GM12891 (cell line): ENCODE measurements around the gene DENND4A.
"Not testable (repeated sequence)": the region's sequence is repeated elsewhere in the genome, so short reads cannot be mapped to it uniquely, and the experiment has no call there.

Experiments
- DNase-seq: peaks from one replicate; pipeline ENCODE4 v3.0.0; 2011; ENCODE audit warnings: low spot score; ENCODE audit not compliant: insufficient read length
- FAIRE-seq: peaks from 2 replicates; lab custom pipeline; 2011; peaks lifted over from hg19 to GRCh38; lab: Jason Lieb, UNC
- PAX5 ChIP-seq: IDR thresholded peaks from 2 replicates; pipeline ENCODE4 v1.6.1; 2011; ENCODE audit warnings: low read length, moderate library complexity, mild to moderate bottlenecking; ENCODE audit not compliant: insufficient read depth, severe bottlenecking
- POLR2A ChIP-seq: IDR thresholded peaks from 2 replicates; pipeline ENCODE4 v1.6.1; 2011; ENCODE audit warnings: low read depth, low read length, control low read depth
- POLR2AphosphoS5 ChIP-seq: IDR thresholded peaks from 2 replicates; pipeline ENCODE4 v1.6.1; 2011; ENCODE audit warnings: low read depth, low read length, control low read depth
- POU2F2 ChIP-seq: IDR thresholded peaks from 2 replicates; pipeline ENCODE4 v1.6.1; 2011; ENCODE audit warnings: low read depth, mild to moderate bottlenecking, control low read depth, low read length, moderate library complexity
- SPI1 ChIP-seq: IDR thresholded peaks from 2 replicates; pipeline ENCODE4 v1.6.1; 2011; ENCODE audit warnings: low read depth, low read length, control low read depth
- TAF1 ChIP-seq: IDR thresholded peaks from 2 replicates; pipeline ENCODE4 v1.6.1; 2011; ENCODE audit warnings: low read depth, low read length, control low read depth

The DENND4A gene

GRCh38 chr15:65758242-65758641 is 33.9 kb downstream of the DENND4A start:
- FAIRE-seq (no peak), DNase-seq (no peak)
- no peak for TF ChIP-seq POU2F2
- TF ChIP-seq TAF1 = no peak
- no peak for TF ChIP-seq SPI1
- TF ChIP-seq POLR2AphosphoS5 = no peak
- no peak for TF ChIP-seq POLR2A
- no peak for TF ChIP-seq PAX5

DNA sequence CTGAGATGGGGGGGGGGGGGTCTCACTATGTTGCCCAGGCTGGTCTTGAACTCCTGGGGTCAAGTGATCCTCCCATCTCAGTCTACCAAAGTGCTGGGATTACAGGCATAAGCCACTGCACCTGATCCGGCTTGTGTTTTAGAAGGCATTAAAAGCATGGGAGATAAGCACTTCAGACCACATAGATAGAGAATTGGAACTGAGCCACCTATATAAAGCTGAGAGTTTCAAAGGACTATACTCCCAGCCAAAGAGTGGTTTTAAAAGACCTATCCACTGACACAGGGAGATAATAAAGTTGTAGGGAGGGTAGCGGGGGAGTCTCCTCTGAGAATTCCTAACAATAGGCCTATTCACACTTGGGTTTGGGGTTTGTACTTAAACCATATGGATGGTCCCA is 34.8 kb downstream of the DENND4A start:
- no peak for TF ChIP-seq POLR2A
- no peak for TF ChIP-seq TAF1
- no peak for TF ChIP-seq PAX5
- no peak for TF ChIP-seq POLR2AphosphoS5
- FAIRE-seq = no peak
- no peak for DNase-seq

GRCh38 chr15:65752151-65752700 is 39.9 kb downstream of the DENND4A start:
- DNase-seq (no peak), FAIRE-seq (no peak)
- TF ChIP-seq POU2F2 = no peak

DNA sequence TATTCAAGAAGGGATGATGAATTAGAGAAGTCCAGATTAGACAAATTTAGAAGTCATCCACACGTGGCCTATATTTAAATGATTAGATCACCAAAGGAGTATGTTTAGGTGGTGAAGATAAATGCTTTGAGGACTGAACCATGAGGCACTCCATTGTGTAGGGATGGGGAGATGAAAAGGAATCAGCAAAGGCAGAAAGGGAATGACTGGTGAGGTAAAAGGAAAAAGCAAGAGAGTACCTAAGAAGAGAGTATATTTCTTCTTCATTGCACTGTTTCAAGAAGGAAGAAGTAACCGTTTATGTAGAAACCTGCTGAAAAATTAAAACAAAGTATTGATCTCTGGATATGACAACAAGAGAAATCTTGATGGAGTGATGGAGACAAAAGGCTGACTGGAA is 40.7 kb downstream of the DENND4A start:
- no peak for DNase-seq
- no peak for FAIRE-seq
- TF ChIP-seq TAF1 = no peak

- FAIRE-seq (no peak), DNase-seq (no peak)
- TF ChIP-seq POLR2A (no peak), POLR2AphosphoS5 (no peak), TAF1 (no peak), PAX5 (no peak), POU2F2 (no peak), SPI1 (no peak)
These were observed 44.8 kb downstream of the DENND4A start for GRCh38 chr15:65747265-65747664.

GRCh38 chr15:65743637-65744252 is 48.3 kb downstream of the DENND4A start:
- FAIRE-seq = no peak
- DNase-seq = no peak
- TF ChIP-seq TAF1 = no peak
- no peak for TF ChIP-seq POLR2A
- TF ChIP-seq PAX5 = no peak
- no peak for TF ChIP-seq SPI1
- no peak for TF ChIP-seq POLR2AphosphoS5
- no peak for TF ChIP-seq POU2F2

- DNase-seq = no peak
- FAIRE-seq = no peak
- no peak for TF ChIP-seq POLR2A
- TF ChIP-seq POLR2AphosphoS5 = no peak
- TF ChIP-seq PAX5 = no peak
- TF ChIP-seq POU2F2 = no peak
- no peak for TF ChIP-seq TAF1
- TF ChIP-seq SPI1 = no peak
These were observed 51.9 kb downstream of the DENND4A start for GRCh38 chr15:65740148-65740547.

DNA sequence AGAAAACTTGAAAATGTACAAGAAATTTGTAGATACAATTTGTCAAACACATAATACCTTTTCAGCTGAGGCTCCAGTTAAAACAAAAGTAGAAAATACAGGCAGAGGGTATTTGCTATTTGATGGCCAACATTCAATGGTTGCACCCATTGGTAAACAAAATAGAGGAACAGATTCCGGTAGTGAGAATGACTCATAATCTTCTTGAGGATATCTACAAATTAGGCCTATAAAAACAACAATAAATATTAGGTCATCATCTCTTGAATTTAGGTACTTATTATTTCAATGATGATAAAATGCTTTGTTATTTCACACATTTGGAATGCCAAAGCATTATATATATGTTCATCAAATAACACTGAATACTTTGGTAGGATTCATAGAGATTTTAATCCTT is 53.4 kb downstream of the DENND4A start:
- FAIRE-seq = no peak
- TF ChIP-seq PAX5 (no peak), SPI1 (0 out of 2 replicates have a peak, but pooled peaks have one; percentile 13)
- DNase-seq = no peak

GRCh38 chr15:65733599-65733998 is 58.5 kb downstream of the DENND4A start:
- not testable (repeated sequence) for FAIRE-seq

GRCh38 chr15:65732698-65733097 is 59.4 kb downstream of the DENND4A start:
- no peak for FAIRE-seq
- TF ChIP-seq POU2F2 = no peak
- DNase-seq = no peak

More at GRCh38 chr15:65733599-65733998, 58.5 kb downstream of the DENND4A start:
- not testable (repeated sequence) for DNase-seq

DNA sequence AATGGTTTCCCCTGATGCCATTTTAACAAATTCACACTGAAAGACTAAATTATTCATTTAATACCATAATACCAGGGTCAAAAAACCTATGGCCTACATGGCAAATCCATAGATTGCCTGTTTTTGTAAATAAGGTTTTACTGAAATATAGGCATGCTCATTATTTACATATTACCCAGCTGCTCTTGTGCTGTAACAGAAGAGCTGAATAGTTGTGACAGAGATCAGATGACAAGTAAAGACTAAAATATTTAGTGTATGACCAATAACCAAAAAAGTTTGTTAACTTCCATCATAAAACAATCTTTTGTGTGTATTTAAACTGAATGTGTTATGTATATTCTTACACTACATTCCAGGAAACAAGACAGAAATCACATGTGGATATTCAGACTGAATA is 60.2 kb downstream of the DENND4A start:
- DNase-seq (no peak), FAIRE-seq (no peak)
- no peak for TF ChIP-seq POLR2AphosphoS5
- TF ChIP-seq POU2F2 = no peak
- no peak for TF ChIP-seq PAX5
- TF ChIP-seq POLR2A = no peak
- no peak for TF ChIP-seq TAF1
- no peak for TF ChIP-seq SPI1
